K562 (cell line): ENCODE measurements around the gene ZNF521. TPM values are rescaled to one million over a fixed set of nuclear protein-coding genes. Genes with fewer than 3 reads are reported as not detected.

ENCODE experiments used
- ATAC-seq: fragments of 200-7000 bp; cut with Tn5 transposase; 3 replicates; pipeline ENCODE4 v1.9.1; 2020; ENCODE audit warnings: moderate library complexity
- BruUV-seq: library from RNA; stranded (reverse); fragments of 400-500 nt; replicated peaks from 2 replicates; lab custom pipeline; 2021; lab: Mats Ljungman, UMichigan
- CTCF ChIA-PET: fragments of 300-600 bp; formaldehyde crosslinking; extraction: SDS; loops from one replicate; lab custom pipeline; 2021; ENCODE audit warnings: low intra/inter-chr PET ratio; lab: Yijun Ruan, JAX
- POLR2A ChIA-PET: fragments of 300-600, 350-650 bp; sonication (Branson Sonifier 250); formaldehyde crosslinking; extraction: SDS; loops from one replicate; lab custom pipeline; 2021; ENCODE audit warnings: antibody characterized with exemption, inconsistent platforms; lab: Yijun Ruan, JAX
- DNase-seq, 4 experiments: peaks; one replicate each; pipeline versions ENCODE4 v3.0.0 to v3.0.0-alpha.2; 2011 to 2018; ENCODE audit warnings: low spot score in 3 of 4, mixed read lengths in 3 of 4; ENCODE audit errors: extremely low read depth in 1 of 4
- FAIRE-seq: peaks from 2 replicates; lab custom pipeline; 2011; peaks lifted over from hg19 to GRCh38; lab: Jason Lieb, UNC
- H2AFZ ChIP-seq: 2 replicates; pipeline ENCODE4 v1.6.0; 2011; ENCODE audit warnings: low read depth, low read length, control low read depth, inconsistent platforms
- H3K27ac ChIP-seq: fragments of 200-600 bp; 3 replicates; pipeline ENCODE4 v1.8.0; 2011; ENCODE audit warnings: low read depth, mild to moderate bottlenecking, control low read depth, inconsistent platforms, low read length, moderate library complexity, mixed read lengths; ENCODE audit errors: extremely low read depth
- H3K27me3 ChIP-seq, 2 experiments: fragments of 300-600 bp in 1 of 2; 2 replicates in 1 of 2; 3 replicates in 1 of 2; pipeline versions ENCODE4 v1.6.0 to v1.8.0; 2011; ENCODE audit warnings: inconsistent platforms in 2 of 2, low read length in 2 of 2, mild to moderate bottlenecking in 1 of 2, mixed read lengths in 1 of 2, moderate library complexity in 1 of 2; ENCODE audit not compliant: control insufficient read depth in 2 of 2, insufficient read depth in 2 of 2
- H3K36me3 ChIP-seq: fragments of 300-600 bp; 3 replicates; pipeline ENCODE4 v1.8.0; 2011; ENCODE audit warnings: mild to moderate bottlenecking, low read length, inconsistent platforms; ENCODE audit not compliant: control insufficient read depth, insufficient read depth
- H3K4me1 ChIP-seq, 2 experiments: fragments of 200-600 bp in 1 of 2; replicated peaks in 1 of 2; 2 replicates in 1 of 2; 3 replicates in 1 of 2; pipeline versions ENCODE4 v1.5.1 to v1.8.0; 2011; ENCODE audit warnings: inconsistent platforms in 2 of 2, low read length in 2 of 2, mild to moderate bottlenecking in 1 of 2, mixed read lengths in 1 of 2, moderate library complexity in 1 of 2; ENCODE audit not compliant: control insufficient read depth in 2 of 2, insufficient read depth in 2 of 2
- H3K4me2 ChIP-seq: 2 replicates; pipeline ENCODE4 v1.6.1; 2011; ENCODE audit warnings: low read length, control low read depth, inconsistent platforms, mixed read lengths; ENCODE audit not compliant: insufficient read depth
- H3K4me3 ChIP-seq: fragments of 200-600 bp; sonication (generic), shearing (Covaris generic); 2 replicates; pipeline ENCODE4 v1.5.1; 2016; ENCODE audit warnings: control low read depth, inconsistent platforms
- H3K79me2 ChIP-seq: fragments of 200-600 bp; 3 replicates; pipeline ENCODE4 v1.8.0; 2011; ENCODE audit warnings: low read length, inconsistent platforms; ENCODE audit not compliant: control insufficient read depth, insufficient read depth
- H3K9ac ChIP-seq, 2 experiments: 2 replicates each; pipeline versions ENCODE4 v1.6.0 to v1.6.1; 2011; ENCODE audit warnings: low read depth in 2 of 2, low read length in 2 of 2, control low read depth in 1 of 2, inconsistent platforms in 1 of 2, mild to moderate bottlenecking in 1 of 2, mixed read lengths in 1 of 2; ENCODE audit not compliant: insufficient read depth in 1 of 2
- H3K9me1 ChIP-seq: one replicate; pipeline ENCODE4 v1.6.0; 2011; ENCODE audit warnings: inconsistent platforms, mild to moderate bottlenecking, low read length, moderate library complexity; ENCODE audit not compliant: control insufficient read depth, insufficient read depth
- H3K9me3 ChIP-seq: replicated peaks from 2 replicates; pipeline ENCODE4 v1.5.1; 2011; ENCODE audit warnings: low read depth, low read length, inconsistent platforms; ENCODE audit not compliant: control insufficient read depth, insufficient read depth
- H4K20me1 ChIP-seq: replicated peaks from 2 replicates; pipeline ENCODE4 v1.6.1; 2011; ENCODE audit warnings: low read length, inconsistent platforms, mixed read lengths; ENCODE audit not compliant: control insufficient read depth, insufficient read depth
- CHCHD3 ChIP-seq: fragments of 250-450 bp; sonication (Bioruptor Pico); IDR thresholded peaks from 2 replicates; pipeline ENCODE4 v2.1.2; 2022; ENCODE audit warnings: mild to moderate bottlenecking
- ETV6 ChIP-seq, 3 experiments: fragments of 150-350 bp in 1 of 3; sonication (generic) in 1 of 3; formaldehyde crosslinking in 1 of 3; IDR thresholded peaks; 2 replicates each; pipeline versions ENCODE4 v1.6.1 to v1.8.0; 2014 to 2022; ENCODE audit warnings: borderline replicate concordance in 2 of 3, low read depth in 2 of 3, antibody characterized with exemption in 1 of 3, low read length in 1 of 3, mild to moderate bottlenecking in 1 of 3, missing genetic modification reagents in 1 of 3
- WGBS: fragments of 100-300 bp; shearing (Covaris generic); methylation state at CpG from one replicate; pipeline ENCODE4 v1.1.6; 2016; ENCODE audit warnings: low coverage, mixed read lengths; ENCODE audit not compliant: insufficient coverage; ENCODE audit errors: missing lambda C conversion rate; 5-methylcytosine and 5-hydroxymethylcytosine counted together
- in situ Hi-C: fragments of 300-500 bp; cut with MboI; formaldehyde crosslinking; loops from 4 replicates; pipeline ENCODE4 v1.15.0; 2018; ENCODE audit warnings: inconsistent platforms, mixed read lengths
- intact Hi-C: fragments of 100-400 bp; cut with micrococcal nuclease; formaldehyde crosslinking; loops from 2 replicates; pipeline ENCODE4 v1.14.2; 2022
- polyA plus RNA-seq, 8 experiments: library from polyadenylated mRNA; depleted of rRNA in 4 of 8; stranded (reverse) in 5 of 8; unstranded in 3 of 8; fragments of >200 nt; fragmentation: Nextera tagmentation in 2 of 8; fragmentation: Illumina TruSeq in 1 of 8; extraction: Ambion mirVana in 2 of 8; extraction: Trizol in 1 of 8; gene quantifications; 2 replicates each; pipeline versions ENCODE4 v1.2.1 to v1.2.3, GENCODE V29; 2011 to 2014; ENCODE audit warnings: inconsistent platforms in 1 of 8, missing spikeins in 1 of 8
- total RNA-seq, 7 experiments: library from RNA; depleted of rRNA in 6 of 7; stranded (reverse); fragments of >200 nt in 6 of 7; fragmentation: Illumina TruSeq in 2 of 7; extraction: Trizol in 2 of 7; gene quantifications; 2 replicates each; pipeline versions ENCODE4 v1.2.1 to v1.2.3, GENCODE V29; 2011 to 2021; ENCODE audit warnings: low replicate concordance in 1 of 7
- TF ChIP-seq, protein P1 (sequence below): fragments of 250-450 bp; sonication (Bioruptor Pico); IDR thresholded peaks from 2 replicates; pipeline ENCODE4 v1.9.0; 2021; ENCODE audit warnings: mild to moderate bottlenecking
- TF ChIP-seq, protein P2 (sequence below): IDR thresholded peaks from 2 replicates; pipeline ENCODE4 v1.6.1; 2016; ENCODE audit warnings: missing genetic modification characterization, missing compliant biosample characterization

Gene ZNF521
- total and polyA plus RNA-seq, 9 of the 15 experiments (the other 6 are each of a cell fraction or from before 2014, with no cell fraction given): 1.2 to 5.8 (median 1.6) TPM

DNA sequence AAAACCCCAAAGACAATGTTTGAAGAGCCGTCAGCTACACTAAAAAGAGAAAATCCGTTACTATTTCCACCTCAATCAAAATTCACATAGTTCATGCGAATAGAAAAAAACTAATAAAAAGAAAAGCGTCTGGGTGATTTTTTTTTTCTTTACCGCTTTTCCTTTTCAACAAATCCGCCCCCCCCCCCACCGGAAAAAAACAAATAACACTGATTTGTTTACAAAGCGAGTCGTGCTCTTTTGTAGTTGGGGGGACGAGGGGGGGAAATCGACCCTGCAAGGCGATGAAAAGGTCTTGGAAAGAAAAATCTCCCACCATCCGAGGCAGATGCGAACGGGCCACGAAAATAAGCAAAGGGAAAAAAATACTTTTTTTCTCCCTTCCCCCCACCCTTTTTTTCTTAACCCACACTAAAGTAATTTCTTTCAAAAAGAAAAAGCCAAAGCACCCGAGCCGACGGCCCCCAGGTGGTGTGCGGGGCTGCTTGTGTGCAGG is 638 bp downstream of the ZNF521 start:
- ATAC-seq (no peak), FAIRE-seq (no peak), DNase-seq (no peak)
- Histone ChIP-seq H3K79me2 (no peaks in the 10 kb centered on the region), H3K27me3 (peaks cover 0 to 4% of the 10 kb centered on the region in 2 experiments; a peak in 1 of 5 replicates), H3K4me2 (peak overlapping the region; percentile 91; the same call in 1 of the 2 replicates), H3K36me3 (no peaks in the 10 kb centered on the region), H3K9me3 (no peaks in the 10 kb centered on the region), H4K20me1 (no peaks in the 10 kb centered on the region), H3K4me1 (peaks cover 0 to 23% of the 10 kb centered on the region in 2 experiments; a peak in 1 of 5 replicates), H2AFZ (peak overlapping the region; percentile 10; the same call in 1 of the 2 replicates), H3K4me3 (peak overlapping the region; percentile 50), H3K27ac (0 out of 3 replicates have a peak overlapping the region, but pooled peaks have one; percentile 19), H3K9ac (peak overlapping the region in 1 of 2 experiments; percentile 57; a peak in 1 of 4 replicates), H3K9me1 (no peaks in the 10 kb centered on the region)
- no peak for TF ChIP-seq ETV6 (IDR thresholded peaks at IDR 0.05; ENCODE audit: borderline replicate concordance in 1 of 2, low read depth in 2 of 2, low read length in 1 of 2)
- TF ChIP-seq ETV6 (CRISPR knock-in tag; IDR thresholded peaks at IDR 0.05; ENCODE audit: borderline replicate concordance): no peak
- TF ChIP-seq, protein P1, sequence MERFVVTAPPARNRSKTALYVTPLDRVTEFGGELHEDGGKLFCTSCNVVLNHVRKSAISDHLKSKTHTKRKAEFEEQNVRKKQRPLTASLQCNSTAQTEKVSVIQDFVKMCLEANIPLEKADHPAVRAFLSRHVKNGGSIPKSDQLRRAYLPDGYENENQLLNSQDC (CRISPR knock-in tag): no peak
- no peak for TF ChIP-seq CHCHD3 (CRISPR knock-in tag)
- TF ChIP-seq, protein P2, sequence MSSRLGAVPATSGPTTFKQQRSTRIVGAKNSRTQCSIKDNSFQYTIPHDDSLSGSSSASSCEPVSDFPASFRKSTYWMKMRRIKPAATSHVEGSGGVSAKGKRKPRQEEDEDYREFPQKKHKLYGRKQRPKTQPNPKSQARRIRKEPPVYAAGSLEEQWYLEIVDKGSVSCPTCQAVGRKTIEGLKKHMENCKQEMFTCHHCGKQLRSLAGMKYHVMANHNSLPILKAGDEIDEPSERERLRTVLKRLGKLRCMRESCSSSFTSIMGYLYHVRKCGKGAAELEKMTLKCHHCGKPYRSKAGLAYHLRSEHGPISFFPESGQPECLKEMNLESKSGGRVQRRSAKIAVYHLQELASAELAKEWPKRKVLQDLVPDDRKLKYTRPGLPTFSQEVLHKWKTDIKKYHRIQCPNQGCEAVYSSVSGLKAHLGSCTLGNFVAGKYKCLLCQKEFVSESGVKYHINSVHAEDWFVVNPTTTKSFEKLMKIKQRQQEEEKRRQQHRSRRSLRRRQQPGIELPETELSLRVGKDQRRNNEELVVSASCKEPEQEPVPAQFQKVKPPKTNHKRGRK (tag): peak; percentile 77
- ChIA-PET CTCF (no interaction called here), POLR2A (no interaction called here)
- no TSS peak for BruUV-seq
- intact Hi-C loops: loop anchor here (5.0 kb wide), 1 partner anchor 114 kb away; no protein-coding TSS in a partner anchor
- WGBS: 8% methylated on average over 17 of the region's 20 CpGs
- in situ Hi-C loops: no loop called here
